ENCODE results near the gene PPA1.
A peak's percentile ranks its signal among the peaks of the same experiment; 100 is the strongest.

DNA sequence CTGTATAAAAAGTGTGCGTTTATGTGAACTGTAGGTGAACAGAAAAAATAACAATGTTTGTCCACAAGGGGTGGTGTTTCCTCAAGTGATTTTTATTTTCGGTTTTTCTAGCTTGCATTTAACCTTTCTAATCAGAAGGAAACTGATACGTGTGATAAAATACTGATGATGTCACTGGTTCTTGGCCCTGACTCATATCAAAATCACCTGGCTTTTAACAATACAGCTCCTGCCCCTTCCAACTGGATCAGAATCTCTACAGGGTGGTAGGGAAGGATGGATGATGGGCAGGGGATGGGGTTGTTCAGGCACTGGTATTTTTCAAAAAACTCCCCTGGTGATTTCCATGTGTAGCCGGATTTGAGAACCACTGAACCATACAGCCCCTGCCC is 39.7 kb upstream of the PPA1 start:
- TF ChIP-seq POLR2A (IDR thresholded peaks at IDR 0.05) (no peak), POLR2AphosphoS5 (IDR thresholded peaks at IDR 0.05; ENCODE audit: insufficient read depth in 1 of 2, low read depth in 1 of 2) (no peak)
- TF ChIP-seq, protein P1, sequence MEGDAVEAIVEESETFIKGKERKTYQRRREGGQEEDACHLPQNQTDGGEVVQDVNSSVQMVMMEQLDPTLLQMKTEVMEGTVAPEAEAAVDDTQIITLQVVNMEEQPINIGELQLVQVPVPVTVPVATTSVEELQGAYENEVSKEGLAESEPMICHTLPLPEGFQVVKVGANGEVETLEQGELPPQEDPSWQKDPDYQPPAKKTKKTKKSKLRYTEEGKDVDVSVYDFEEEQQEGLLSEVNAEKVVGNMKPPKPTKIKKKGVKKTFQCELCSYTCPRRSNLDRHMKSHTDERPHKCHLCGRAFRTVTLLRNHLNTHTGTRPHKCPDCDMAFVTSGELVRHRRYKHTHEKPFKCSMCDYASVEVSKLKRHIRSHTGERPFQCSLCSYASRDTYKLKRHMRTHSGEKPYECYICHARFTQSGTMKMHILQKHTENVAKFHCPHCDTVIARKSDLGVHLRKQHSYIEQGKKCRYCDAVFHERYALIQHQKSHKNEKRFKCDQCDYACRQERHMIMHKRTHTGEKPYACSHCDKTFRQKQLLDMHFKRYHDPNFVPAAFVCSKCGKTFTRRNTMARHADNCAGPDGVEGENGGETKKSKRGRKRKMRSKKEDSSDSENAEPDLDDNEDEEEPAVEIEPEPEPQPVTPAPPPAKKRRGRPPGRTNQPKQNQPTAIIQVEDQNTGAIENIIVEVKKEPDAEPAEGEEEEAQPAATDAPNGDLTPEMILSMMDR (IDR thresholded peaks at IDR 0.05): peak in 1 of 3 experiments; percentile 57
